Measurements from ENCODE around the gene SIX2.
A peak's percentile ranks its signal among the peaks of the same experiment; 100 is the strongest.

The SIX2 gene

DNA sequence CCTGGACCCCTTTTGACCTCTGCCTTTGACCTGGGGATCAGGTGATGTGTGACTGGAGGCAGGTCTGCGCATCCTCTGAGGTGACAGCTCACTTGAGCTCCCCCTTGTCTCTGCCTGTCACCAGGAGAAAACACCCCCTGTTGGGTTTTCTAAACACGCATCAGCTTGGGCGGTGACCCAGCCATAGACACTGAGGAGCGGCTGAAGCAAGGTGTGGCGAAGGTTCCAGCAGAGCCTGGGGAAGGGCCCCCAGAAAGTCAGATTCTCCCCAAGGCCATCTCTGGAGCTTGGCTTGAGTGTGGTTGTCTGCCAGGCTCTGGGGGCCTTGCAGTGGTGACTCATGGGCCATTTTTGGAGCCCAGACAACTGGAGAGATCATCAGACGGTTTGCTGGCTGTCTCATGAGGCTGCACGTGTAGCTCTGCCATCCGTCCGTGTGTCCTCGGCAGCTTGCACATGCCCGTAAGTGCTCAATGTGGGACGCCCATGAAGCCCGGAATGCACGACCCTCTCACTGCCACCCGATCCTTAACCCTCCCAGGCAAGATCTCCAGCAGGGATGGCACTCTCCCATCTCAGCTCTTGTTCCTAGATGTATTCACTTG is 38.3 kb downstream of the SIX2 start:
- H3K27ac ChIP-seq, result no peak overlapping the region
- TF ChIP-seq, protein P1, sequence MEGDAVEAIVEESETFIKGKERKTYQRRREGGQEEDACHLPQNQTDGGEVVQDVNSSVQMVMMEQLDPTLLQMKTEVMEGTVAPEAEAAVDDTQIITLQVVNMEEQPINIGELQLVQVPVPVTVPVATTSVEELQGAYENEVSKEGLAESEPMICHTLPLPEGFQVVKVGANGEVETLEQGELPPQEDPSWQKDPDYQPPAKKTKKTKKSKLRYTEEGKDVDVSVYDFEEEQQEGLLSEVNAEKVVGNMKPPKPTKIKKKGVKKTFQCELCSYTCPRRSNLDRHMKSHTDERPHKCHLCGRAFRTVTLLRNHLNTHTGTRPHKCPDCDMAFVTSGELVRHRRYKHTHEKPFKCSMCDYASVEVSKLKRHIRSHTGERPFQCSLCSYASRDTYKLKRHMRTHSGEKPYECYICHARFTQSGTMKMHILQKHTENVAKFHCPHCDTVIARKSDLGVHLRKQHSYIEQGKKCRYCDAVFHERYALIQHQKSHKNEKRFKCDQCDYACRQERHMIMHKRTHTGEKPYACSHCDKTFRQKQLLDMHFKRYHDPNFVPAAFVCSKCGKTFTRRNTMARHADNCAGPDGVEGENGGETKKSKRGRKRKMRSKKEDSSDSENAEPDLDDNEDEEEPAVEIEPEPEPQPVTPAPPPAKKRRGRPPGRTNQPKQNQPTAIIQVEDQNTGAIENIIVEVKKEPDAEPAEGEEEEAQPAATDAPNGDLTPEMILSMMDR (conservative IDR thresholded peaks at IDR 0.05), result no peak

GRCh38 chr2:44969936-44970335 is 39.3 kb downstream of the SIX2 start:
- H3K27ac ChIP-seq, result no peak overlapping the region
- TF ChIP-seq, protein P1 (conservative IDR thresholded peaks at IDR 0.05), result no peak

GRCh38 chr2:44967727-44968432 is 41.4 kb downstream of the SIX2 start:
- H3K27ac ChIP-seq, result no peak overlapping the region
- TF ChIP-seq, protein P1 (conservative IDR thresholded peaks at IDR 0.05), result no peak

DNA sequence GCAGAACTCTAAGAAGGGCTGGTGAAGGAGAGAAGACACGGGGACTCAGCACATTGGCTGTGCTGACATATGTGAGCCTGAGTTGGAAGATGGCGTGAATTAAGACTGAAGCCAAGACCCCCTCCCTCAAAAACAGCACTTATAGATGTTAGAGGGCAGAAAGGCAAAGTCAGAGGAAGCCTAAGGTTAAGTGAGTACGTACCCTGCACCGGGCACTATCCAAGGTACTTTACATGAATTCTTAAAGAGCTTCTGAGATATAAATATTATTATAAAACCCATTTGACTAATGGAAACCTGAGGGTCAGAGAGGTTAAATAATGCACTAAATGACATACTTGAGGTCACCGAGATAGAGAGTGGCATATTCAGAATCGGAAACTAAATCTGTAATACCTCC is 42.2 kb downstream of the SIX2 start:
- H3K27ac ChIP-seq, result no peak overlapping the region
- TF ChIP-seq, protein P1 (conservative IDR thresholded peaks at IDR 0.05), result no peak

- no peak overlapping the region for H3K27ac ChIP-seq
- TF ChIP-seq, protein P1 (conservative IDR thresholded peaks at IDR 0.05), result no peak
These were observed 43.6 kb downstream of the SIX2 start for GRCh38 chr2:44965684-44966083.

DNA sequence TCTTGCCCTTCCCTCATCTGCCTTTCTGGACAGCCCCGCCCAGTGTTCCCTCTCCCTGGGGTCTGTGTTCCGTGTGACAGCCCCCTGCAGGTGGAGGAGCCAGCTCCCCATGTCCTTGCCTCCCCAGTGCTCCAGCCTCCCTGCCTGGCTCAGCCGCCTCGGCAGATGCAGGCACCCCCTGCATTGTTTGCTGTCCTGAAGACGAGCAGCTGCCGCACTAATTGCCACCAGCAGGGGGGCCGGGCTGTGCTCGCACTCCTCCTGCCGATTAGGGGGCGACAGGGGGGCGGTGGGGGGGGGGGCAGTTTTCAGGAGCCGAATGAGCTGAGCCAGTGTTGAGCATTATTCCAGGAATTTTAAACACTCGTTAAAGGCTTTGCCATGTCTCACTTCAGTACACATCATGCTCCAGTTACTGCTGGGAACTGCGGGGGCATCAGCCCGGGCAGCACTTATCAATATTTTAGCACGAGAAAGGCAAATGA is 44.5 kb downstream of the SIX2 start:
- H3K27ac ChIP-seq, result no peak overlapping the region
- TF ChIP-seq, protein P1 (conservative IDR thresholded peaks at IDR 0.05), result peak; percentile 56

GRCh38 chr2:44962176-44962695 is 47.0 kb downstream of the SIX2 start:
- no peak overlapping the region for H3K27ac ChIP-seq
- TF ChIP-seq, protein P1 (conservative IDR thresholded peaks at IDR 0.05), result no peak
